CD4-positive, CD25-positive, alpha-beta regulatory T cell (primary cell): Measurements from ENCODE around the gene KSR1. TPM values are rescaled to one million over a fixed set of nuclear protein-coding genes. Genes with fewer than 3 reads are reported as not detected.
A peak's percentile ranks its signal among the peaks of the same experiment; 100 is the strongest.

Experiments used
- ATAC-seq, 2 donors: fragments of 150-1000 bp; cut with Tn5 transposase; one replicate each; pipeline ENCODE4 v1.10.0; 2021; ENCODE audit warnings: low read depth in 2 of 2, moderate number of reproducible peaks in 2 of 2, moderate library complexity in 1 of 2
- DNase-seq, 3 donors: peaks; one replicate each; pipeline versions ENCODE4 v3.0.0 to v3.0.0-alpha.2; 2012 to 2022; ENCODE audit warnings: mixed read lengths in 1 of 3
- H3K27ac ChIP-seq: one replicate; pipeline ENCODE4 v1.7.0; 2013; ENCODE audit warnings: mild to moderate bottlenecking, low read length; ENCODE audit not compliant: insufficient read depth, poor library complexity, severe bottlenecking
- H3K27me3 ChIP-seq: one replicate; pipeline ENCODE4 v1.7.0; 2013; ENCODE audit warnings: low read length; ENCODE audit not compliant: control insufficient read depth, insufficient read depth
- H3K36me3 ChIP-seq: one replicate; pipeline ENCODE4 v1.7.0; 2013; ENCODE audit warnings: mild to moderate bottlenecking, low read length, moderate library complexity; ENCODE audit not compliant: control insufficient read depth, insufficient read depth
- H3K4me1 ChIP-seq: 2 replicates; pipeline ENCODE4 v1.7.0; 2013; ENCODE audit warnings: mild to moderate bottlenecking, low read length; ENCODE audit not compliant: insufficient read depth, control insufficient read depth, poor library complexity, severe bottlenecking
- H3K4me3 ChIP-seq: one replicate; pipeline ENCODE4 v1.7.0; 2013; ENCODE audit warnings: low read depth, mild to moderate bottlenecking, low read length, moderate library complexity
- H3K9me3 ChIP-seq, 2 experiments: 1 replicate in 1 of 2; 2 replicates in 1 of 2; pipeline ENCODE4 v1.7.0; 2013; ENCODE audit warnings: low read length in 2 of 2, mild to moderate bottlenecking in 1 of 2, moderate library complexity in 1 of 2; ENCODE audit not compliant: control insufficient read depth in 2 of 2
- H3K27ac Mint-ChIP-seq, 3 donors: one replicate each; pipeline ENCODE4 v1.8.0; 2020 to 2022; ENCODE audit warnings: mild to moderate bottlenecking in 3 of 3, mixed read lengths in 3 of 3, moderate library complexity in 2 of 3
- H3K27me3 Mint-ChIP-seq: one replicate; pipeline ENCODE4 v1.8.0; 2022; ENCODE audit warnings: mild to moderate bottlenecking, mixed read lengths
- H3K36me3 Mint-ChIP-seq: one replicate; pipeline ENCODE4 v1.8.0; 2020; ENCODE audit warnings: mixed read lengths
- H3K4me1 Mint-ChIP-seq, 4 donors: one replicate each; pipeline ENCODE4 v1.8.0; 2020 to 2022; ENCODE audit warnings: mixed read lengths in 4 of 4, mild to moderate bottlenecking in 1 of 4
- H3K4me3 Mint-ChIP-seq, 4 donors: one replicate each; pipeline ENCODE4 v1.8.0; 2020 to 2022; ENCODE audit warnings: mild to moderate bottlenecking in 4 of 4, mixed read lengths in 4 of 4, moderate library complexity in 3 of 4
- H3K9me3 Mint-ChIP-seq, 7 donors: one replicate each; pipeline ENCODE4 v1.8.0; 2020 to 2022; ENCODE audit warnings: mixed read lengths in 7 of 7, mild to moderate bottlenecking in 3 of 7, moderate library complexity in 2 of 7
- polyA plus RNA-seq, 4 donors: library from polyadenylated mRNA; unstranded; fragments of 300-500 nt; fragmentation: Illumina TruSeq; gene quantifications; one replicate each; pipeline ENCODE4 v1.2.3, GENCODE V29; 2021
- total RNA-seq: library from RNA; stranded (reverse); gene quantifications from one replicate; pipeline ENCODE4 v1.2.3, GENCODE V29; 2022

The KSR1 gene
- total and polyA plus RNA-seq, 5 donors from 2014 or later = 1.2 to 69.5 (median 1.7) TPM

- Histone ChIP-seq H3K9me3 (no peaks in the 10 kb centered on the region), H3K4me3 (no peak overlapping the region), H3K27ac (no peak overlapping the region), H3K27me3 (no peaks in the 10 kb centered on the region), H3K36me3 (no peaks in the 10 kb centered on the region), H3K4me1 (peaks cover 52% of the 10 kb centered on the region)
- no peak for ATAC-seq
- Mint-ChIP-seq H3K9me3 (no peaks in the 10 kb centered on the region), H3K27ac (peak overlapping the region in 2 of 3 donors; percentile 65 to 91), H3K36me3 (no peaks in the 10 kb centered on the region), H3K4me3 (peak overlapping the region in 1 of 4 donors; percentile 3), H3K27me3 (no peaks in the 10 kb centered on the region), H3K4me1 (peaks cover 34 to 82% (median 63%) of the 10 kb centered on the region in 4 donors)
- no peak for DNase-seq
Observed at GRCh38 chr17:27477050-27477888, 21.0 kb downstream of the KSR1 start.

GRCh38 chr17:27477971-27478684 is 21.9 kb downstream of the KSR1 start:
- peaks cover 47% of the 10 kb centered on the region for H3K4me1 ChIP-seq
- ATAC-seq (no peak), DNase-seq (no peak)
- H3K27me3 ChIP-seq = no peaks in the 10 kb centered on the region
- no peaks in the 10 kb centered on the region for H3K9me3 Mint-ChIP-seq
- H3K4me1 Mint-ChIP-seq = peaks cover 38 to 81% (median 63%) of the 10 kb centered on the region in 4 donors
- H3K36me3 Mint-ChIP-seq = no peaks in the 10 kb centered on the region
- H3K4me3 ChIP-seq = no peak overlapping the region
- no peaks in the 10 kb centered on the region for H3K27me3 Mint-ChIP-seq
- no peak overlapping the region for H3K27ac ChIP-seq
- peak overlapping the region in 1 of 4 donors; percentile 3 for H3K4me3 Mint-ChIP-seq
- no peaks in the 10 kb centered on the region for H3K36me3 ChIP-seq
- H3K9me3 ChIP-seq = no peaks in the 10 kb centered on the region
- peak overlapping the region in 1 of 3 donors; percentile 65 for H3K27ac Mint-ChIP-seq

GRCh38 chr17:27478901-27479538 is 22.8 kb downstream of the KSR1 start:
- ATAC-seq = no peak
- Mint-ChIP-seq H3K4me1 (peaks cover 29 to 74% (median 57%) of the 10 kb centered on the region in 4 donors), H3K27ac (peak overlapping the region in 1 of 3 donors; percentile 85), H3K4me3 (no peak overlapping the region), H3K36me3 (peaks cover 4% of the 10 kb centered on the region), H3K27me3 (no peaks in the 10 kb centered on the region), H3K9me3 (no peaks in the 10 kb centered on the region)
- no peak for DNase-seq
- Histone ChIP-seq H3K9me3 (no peaks in the 10 kb centered on the region), H3K27ac (no peak overlapping the region), H3K4me3 (no peak overlapping the region), H3K36me3 (no peaks in the 10 kb centered on the region), H3K27me3 (no peaks in the 10 kb centered on the region), H3K4me1 (peaks cover 38% of the 10 kb centered on the region)

- Histone ChIP-seq H3K9me3 (no peaks in the 10 kb centered on the region), H3K4me3 (no peak overlapping the region), H3K27ac (no peak overlapping the region), H3K27me3 (no peaks in the 10 kb centered on the region), H3K4me1 (peaks cover 30% of the 10 kb centered on the region), H3K36me3 (no peaks in the 10 kb centered on the region)
- Mint-ChIP-seq H3K4me3 (peak overlapping the region in 1 of 4 donors; percentile 63), H3K27me3 (no peaks in the 10 kb centered on the region), H3K4me1 (peaks cover 25 to 66% (median 50%) of the 10 kb centered on the region in 4 donors), H3K9me3 (no peaks in the 10 kb centered on the region), H3K27ac (peak overlapping the region; percentile 1 to 85 (median 56)), H3K36me3 (peaks cover 4% of the 10 kb centered on the region)
- DNase-seq (no peak), ATAC-seq (no peak)
Observed at GRCh38 chr17:27479838-27480237, 23.6 kb downstream of the KSR1 start.

- H3K4me1 ChIP-seq = peaks cover 21% of the 10 kb centered on the region
- Mint-ChIP-seq H3K4me3 (peak overlapping the region in 1 of 4 donors; percentile 76), H3K4me1 (peaks cover 20 to 60% (median 41%) of the 10 kb centered on the region in 4 donors), H3K27ac (peak overlapping the region; percentile 35 to 96 (median 94)), H3K27me3 (no peaks in the 10 kb centered on the region), H3K36me3 (peaks cover 4% of the 10 kb centered on the region), H3K9me3 (no peaks in the 10 kb centered on the region)
- H3K27me3 ChIP-seq = no peaks in the 10 kb centered on the region
- peak overlapping the region; percentile 42 for H3K4me3 ChIP-seq
- DNase-seq (peak in 1 of 3 donors; percentile 15), ATAC-seq (no peak)
- H3K36me3 ChIP-seq = no peaks in the 10 kb centered on the region
- no peaks in the 10 kb centered on the region for H3K9me3 ChIP-seq
- H3K27ac ChIP-seq = peak overlapping the region; percentile 72
Observed at GRCh38 chr17:27480699-27481098, 24.5 kb downstream of the KSR1 start.

GRCh38 chr17:27481327-27481726 is 25.1 kb downstream of the KSR1 start:
- peaks cover 16% of the 10 kb centered on the region for H3K4me1 ChIP-seq
- peak overlapping the region; percentile 24 to 76 (median 42) for H3K4me3 Mint-ChIP-seq
- H3K27ac Mint-ChIP-seq = peak overlapping the region; percentile 85 to 96 (median 94)
- H3K27ac ChIP-seq = peak overlapping the region; percentile 72
- ATAC-seq = peak; percentile 100
- no peaks in the 10 kb centered on the region for H3K36me3 ChIP-seq
- H3K4me1 Mint-ChIP-seq = peaks cover 19 to 59% (median 39%) of the 10 kb centered on the region in 4 donors
- H3K27me3 ChIP-seq = no peaks in the 10 kb centered on the region
- peaks cover 4% of the 10 kb centered on the region for H3K36me3 Mint-ChIP-seq
- peak; percentile 35 to 89 (median 68) for DNase-seq
- no peaks in the 10 kb centered on the region for H3K9me3 ChIP-seq
- H3K27me3 Mint-ChIP-seq = no peaks in the 10 kb centered on the region
- peak overlapping the region; percentile 42 for H3K4me3 ChIP-seq
- no peaks in the 10 kb centered on the region for H3K9me3 Mint-ChIP-seq

- H3K27me3 Mint-ChIP-seq = no peaks in the 10 kb centered on the region
- DNase-seq = no peak
- H3K27me3 ChIP-seq = no peaks in the 10 kb centered on the region
- peaks cover 10% of the 10 kb centered on the region for H3K36me3 Mint-ChIP-seq
- no peaks in the 10 kb centered on the region for H3K9me3 Mint-ChIP-seq
- H3K4me1 Mint-ChIP-seq = peaks cover 25 to 51% (median 40%) of the 10 kb centered on the region in 4 donors
- peaks cover 16% of the 10 kb centered on the region for H3K4me1 ChIP-seq
- H3K9me3 ChIP-seq = no peaks in the 10 kb centered on the region
- H3K27ac ChIP-seq = no peak overlapping the region
- no peak overlapping the region for H3K4me3 Mint-ChIP-seq
- H3K27ac Mint-ChIP-seq = no peak overlapping the region
- no peak overlapping the region for H3K4me3 ChIP-seq
- no peaks in the 10 kb centered on the region for H3K36me3 ChIP-seq
- ATAC-seq = no peak
Observed at GRCh38 chr17:27485125-27485524, 28.9 kb downstream of the KSR1 start.
